ENCODE data around the gene RHBDF1. TPM values are rescaled to one million over a fixed set of nuclear protein-coding genes. Genes with fewer than 3 reads are reported as not detected.
A peak's percentile ranks its signal among the peaks of the same experiment; 100 is the strongest.

The RHBDF1 gene
- total RNA-seq, 2 donors from 2014 or later: 35.5 to 36.7 TPM

- intact Hi-C loops (cut with DNase I, micrococcal nuclease): no loop called here
- peak; percentile 83 for ATAC-seq
- peak; percentile 86 to 90 for DNase-seq
These were observed 5.5 kb upstream of the RHBDF1 start, which contains the start of gene MPG for GRCh38 chr16:77807-78443. Gene MPG (plus strand): TSS chr16:78225. CDS start chr16:78310, 85 bp downstream.

DNA sequence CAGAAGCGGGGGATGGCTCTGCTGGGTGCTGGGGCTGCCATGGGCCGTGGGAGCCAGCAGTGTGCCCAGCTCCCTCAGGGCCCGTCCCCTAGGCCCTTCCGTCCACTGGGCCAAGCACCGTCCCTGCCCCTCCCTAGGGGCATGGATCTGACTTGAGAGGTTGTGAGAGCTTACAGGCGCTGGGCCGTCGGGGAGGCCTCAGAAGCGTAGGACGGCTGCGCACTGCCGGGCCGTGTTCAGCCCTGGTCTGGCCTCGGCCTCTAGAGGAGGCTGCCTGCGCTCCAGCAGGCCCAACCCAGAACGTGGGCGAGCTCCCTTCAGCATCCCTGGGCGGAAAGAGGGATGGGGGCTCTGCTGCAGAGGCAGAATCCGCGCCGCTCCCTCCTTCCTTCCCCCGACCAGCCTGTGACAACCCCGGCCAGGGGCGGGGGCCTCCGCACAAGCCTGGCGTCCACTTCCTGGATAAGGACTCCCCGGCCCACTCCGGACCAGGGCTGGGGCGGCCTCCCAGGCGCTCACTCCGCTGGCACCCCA is 4.9 kb upstream of the RHBDF1 start:
- intact Hi-C loops (cut with DNase I, micrococcal nuclease): no loop called here
- peak; percentile 59 to 66 for DNase-seq
- peak; percentile 49 for ATAC-seq

GRCh38 chr16:76535-77272 is 4.3 kb upstream of the RHBDF1 start:
- intact Hi-C loops (cut with DNase I, micrococcal nuclease): no loop called here
- peak; percentile 24 for ATAC-seq
- peak; percentile 67 to 80 for DNase-seq

GRCh38 chr16:75580-76501 is 3.4 kb upstream of the RHBDF1 start:
- intact Hi-C loops (cut with DNase I, micrococcal nuclease): no loop called here
- ATAC-seq (no peak), DNase-seq (peak; percentile 58 to 68)

DNA sequence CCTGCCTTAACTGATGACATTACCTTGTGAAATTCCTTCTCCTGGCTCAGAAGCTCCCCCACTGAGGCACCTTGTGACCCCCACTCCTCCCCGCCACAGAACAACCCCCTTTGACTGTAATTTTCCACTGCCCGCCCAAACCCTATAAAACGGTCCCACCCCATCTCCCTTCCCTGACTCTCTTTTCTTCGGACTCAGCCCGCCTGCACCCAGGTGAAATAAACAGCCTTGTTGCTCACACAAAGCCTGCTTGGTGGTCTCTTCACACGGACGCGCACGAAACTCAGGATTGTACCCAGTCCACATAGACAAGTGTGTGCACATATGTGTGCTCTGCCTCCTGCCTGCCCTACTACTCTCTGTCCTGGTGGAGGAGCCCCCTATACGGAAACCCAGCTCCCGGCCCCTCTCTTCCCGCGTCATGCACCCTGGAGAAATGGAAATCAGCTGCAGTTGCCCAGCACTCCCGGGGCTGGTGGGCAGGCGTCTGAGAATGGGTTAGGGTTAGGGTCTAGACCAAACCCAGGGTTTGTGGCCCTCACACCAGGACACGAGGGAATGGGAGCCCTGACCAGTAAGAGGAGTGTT is 2.4 kb upstream of the RHBDF1 start:
- ATAC-seq: no peak
- DNase-seq: no peak
- intact Hi-C loops (cut with DNase I, micrococcal nuclease): no loop called here

DNA sequence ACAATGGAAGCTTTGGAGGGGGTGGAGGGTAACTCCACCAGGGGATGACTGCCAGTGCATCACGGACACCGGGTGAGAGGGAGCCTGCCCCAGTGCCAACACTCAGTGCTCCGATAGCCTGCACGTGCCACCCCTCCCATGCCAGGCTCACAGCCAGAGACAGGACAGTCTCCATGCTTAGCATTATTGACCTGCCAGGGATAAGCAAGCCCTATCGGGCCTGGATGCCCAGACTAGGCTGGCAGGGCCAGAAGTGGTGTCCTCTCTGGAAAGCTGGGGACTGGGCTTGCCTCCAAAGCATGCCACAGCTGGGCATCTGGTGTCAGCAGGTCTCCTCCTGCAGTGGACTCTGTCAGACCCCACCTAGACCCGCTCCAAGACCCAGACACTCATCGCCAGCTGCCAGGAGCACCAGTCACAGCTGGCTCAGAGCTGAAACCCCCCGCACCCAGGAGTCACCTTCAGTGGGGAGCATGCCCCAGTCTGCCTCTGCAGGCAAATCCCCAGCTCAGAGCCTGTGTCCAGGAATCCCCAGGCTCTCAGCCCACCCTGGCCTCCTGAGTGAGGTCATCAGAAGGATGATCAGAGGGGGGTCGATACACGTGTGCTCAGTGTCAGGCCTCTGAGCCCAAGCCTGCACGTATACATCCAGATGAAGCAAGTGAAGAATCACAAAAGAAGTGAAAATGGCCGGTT is 1.8 kb upstream of the RHBDF1 start:
- DNase-seq (no peak), ATAC-seq (no peak)
- intact Hi-C loops (cut with DNase I, micrococcal nuclease): no loop called here

- ATAC-seq (peak; percentile 60), DNase-seq (peak; percentile 76 to 90)
- intact Hi-C loops (cut with DNase I, micrococcal nuclease): no loop called here
These were observed 660 bp downstream of the RHBDF1 start for GRCh38 chr16:71540-72401.

DNA sequence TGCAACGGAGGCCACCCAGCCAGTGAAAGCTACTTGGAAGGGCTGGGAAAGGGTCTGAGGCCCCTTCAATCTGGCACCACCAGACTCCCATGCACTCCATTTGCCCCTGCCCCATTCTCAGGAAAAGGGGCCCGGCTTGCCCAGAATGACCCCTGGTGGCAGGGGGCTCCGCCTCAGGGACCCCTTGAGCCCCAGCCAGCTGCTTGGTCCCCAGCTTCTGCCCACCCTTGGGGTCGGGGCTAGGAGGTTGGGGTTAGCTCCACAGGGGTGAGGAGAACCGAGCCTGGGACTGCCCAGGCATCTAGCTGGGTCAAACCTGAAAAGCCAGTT is 1.3 kb downstream of the RHBDF1 start:
- intact Hi-C loops (cut with DNase I, micrococcal nuclease): no loop called here
- DNase-seq (no peak), ATAC-seq (no peak)

DNA sequence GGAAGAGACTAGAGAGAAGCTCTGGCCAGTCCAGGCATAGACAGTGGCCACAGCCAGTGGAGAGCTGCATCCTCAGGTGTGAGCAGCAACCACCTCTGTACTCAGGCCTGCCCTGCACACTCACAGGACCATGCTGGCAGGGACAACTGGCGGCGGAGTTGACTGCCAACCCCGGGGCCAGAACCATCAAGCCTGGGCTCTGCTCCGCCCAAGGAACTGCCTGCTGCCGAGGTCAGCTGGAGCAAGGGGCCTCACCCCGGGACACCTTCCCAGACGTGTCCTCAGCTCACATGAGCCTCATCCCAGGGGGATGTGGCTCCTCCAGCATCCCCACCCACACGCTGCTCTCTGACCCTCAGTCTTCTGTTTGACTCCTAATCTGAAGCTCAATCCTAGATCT is 3.2 kb downstream of the RHBDF1 start:
- DNase-seq (no peak), ATAC-seq (no peak)
- intact Hi-C loops (cut with DNase I, micrococcal nuclease): no loop called here

DNA sequence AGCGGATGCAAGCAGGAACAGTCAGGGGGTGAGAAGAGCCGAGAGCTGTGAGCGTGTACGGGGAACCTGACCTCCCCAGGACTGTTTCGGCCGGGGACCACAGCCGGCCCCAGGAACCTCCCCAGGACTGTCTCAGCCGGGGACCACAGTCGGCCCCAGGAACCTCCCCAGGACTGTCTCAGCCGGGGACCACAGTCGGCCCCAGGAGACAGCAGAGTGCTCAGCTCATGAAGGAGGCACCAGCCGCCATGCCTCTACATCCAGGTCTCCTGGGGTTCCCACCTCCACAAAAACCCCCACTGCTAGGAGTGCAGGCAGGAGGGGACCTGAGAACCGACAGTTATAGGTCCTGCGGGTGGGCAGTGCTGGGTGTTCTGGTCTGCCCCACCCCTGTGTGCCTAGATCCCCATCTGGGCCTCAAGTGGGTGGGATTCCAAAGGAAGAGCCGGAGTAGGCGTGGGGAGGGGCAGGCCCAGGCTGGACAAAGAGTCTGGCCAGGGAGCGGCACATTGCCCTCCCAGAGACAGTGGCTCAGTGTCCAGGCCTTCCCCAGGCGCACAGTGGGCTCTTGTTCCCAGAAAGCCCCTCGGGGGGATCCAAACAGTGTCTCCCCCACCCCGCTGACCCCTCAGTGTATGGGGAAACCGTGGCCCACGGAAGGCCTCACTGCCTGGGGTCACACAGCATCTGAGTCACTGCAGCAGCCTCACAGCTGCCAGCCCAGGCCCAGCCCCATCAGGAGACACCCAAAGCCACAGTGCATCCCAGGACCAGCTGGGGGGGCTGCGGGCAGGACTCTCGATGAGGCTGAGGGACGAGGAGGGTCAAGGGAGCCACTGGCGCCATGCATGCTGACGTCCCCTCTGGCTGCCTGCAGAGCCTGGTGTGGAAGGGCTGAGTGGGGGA is 4.3 kb downstream of the RHBDF1 start:
- intact Hi-C loops (cut with DNase I, micrococcal nuclease): no loop called here
- no peak for ATAC-seq
- no peak for DNase-seq

DNA sequence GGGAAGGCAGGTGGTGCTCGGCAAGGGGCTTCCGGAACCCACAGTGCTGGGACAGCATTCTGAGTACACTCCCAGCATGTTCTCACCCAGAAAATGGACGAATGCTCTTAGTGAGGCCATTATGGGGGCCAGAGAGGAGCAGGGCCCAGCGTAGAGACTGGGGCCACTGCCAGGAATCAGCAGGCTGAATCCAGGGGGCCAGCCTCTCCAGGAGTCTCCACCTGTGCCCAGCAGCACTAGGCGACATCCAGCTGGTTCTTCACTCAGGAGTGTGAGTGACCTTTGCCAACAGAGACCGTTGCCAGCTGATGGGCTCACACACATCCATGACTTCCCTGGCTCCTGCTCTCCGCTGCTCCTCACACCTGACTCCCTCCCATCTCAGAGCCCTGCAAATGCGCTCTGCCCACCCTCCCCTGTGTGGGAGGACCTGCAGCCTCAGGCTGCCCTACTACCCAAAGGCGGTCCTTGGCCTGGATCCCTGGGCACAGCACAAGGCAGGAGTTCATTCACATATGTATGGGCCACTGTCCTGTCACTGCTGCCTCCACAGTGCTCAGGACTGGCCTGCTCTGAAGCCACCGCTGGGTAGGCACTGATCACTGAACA is 5.1 kb downstream of the RHBDF1 start:
- ATAC-seq (no peak), DNase-seq (no peak)
- intact Hi-C loops (cut with DNase I, micrococcal nuclease): no loop called here

DNA sequence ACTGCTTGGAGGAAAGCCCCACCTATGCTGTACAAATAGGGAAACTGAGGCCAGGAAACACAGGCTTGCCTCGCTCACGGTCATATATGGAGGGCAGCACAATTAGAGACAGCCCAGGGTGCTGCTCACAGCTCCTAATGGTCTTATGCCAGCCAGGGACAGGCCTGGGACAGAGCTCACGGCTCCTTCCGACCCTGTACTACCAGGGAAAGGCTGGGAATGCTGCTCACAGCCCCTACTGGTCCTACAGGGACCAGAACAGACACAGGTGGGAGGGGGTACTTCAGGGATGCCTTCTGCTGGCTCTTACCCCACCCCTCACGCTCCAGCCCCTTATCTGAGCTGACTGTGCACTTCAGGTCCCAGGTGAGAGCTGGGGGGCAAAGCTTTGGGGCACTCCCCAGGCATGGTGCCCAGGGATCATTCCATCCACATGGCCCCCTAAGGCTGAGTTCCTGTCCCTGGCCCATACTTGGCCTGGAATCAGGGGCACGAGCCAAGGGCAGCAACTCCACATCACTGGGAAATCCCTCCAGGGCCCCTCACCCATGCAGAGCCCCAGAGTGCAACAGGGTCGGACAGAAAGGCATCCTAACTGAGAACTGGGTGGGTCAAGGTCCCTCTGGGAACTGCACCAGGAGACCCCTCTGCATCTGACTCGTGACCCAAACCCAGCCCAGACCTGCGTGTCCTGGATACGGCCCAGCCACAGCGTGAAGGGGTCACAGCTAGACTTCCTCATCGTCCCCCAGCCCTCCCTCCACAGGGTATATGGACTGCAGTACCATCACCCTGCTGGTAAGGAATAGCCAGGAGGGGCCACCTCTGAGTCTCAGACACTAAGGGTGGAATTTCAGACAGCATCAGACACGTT is 5.9 kb downstream of the RHBDF1 start:
- intact Hi-C loops (cut with DNase I, micrococcal nuclease): no loop called here
- DNase-seq (no peak), ATAC-seq (no peak)

GRCh38 chr16:65745-66144 is 6.7 kb downstream of the RHBDF1 start:
- peak; percentile 89 for ATAC-seq
- peak; percentile 68 to 90 for DNase-seq
- intact Hi-C loops (cut with DNase I, micrococcal nuclease): loop anchor here in 1 of 2 donors (2.0 kb wide), 1 partner anchor 31 kb away; no protein-coding TSS in a partner anchor

GRCh38 chr16:64914-65255 is 7.5 kb downstream of the RHBDF1 start:
- ATAC-seq (no peak), DNase-seq (no peak)
- intact Hi-C loops (cut with DNase I, micrococcal nuclease): loop anchor here in 1 of 2 donors (2.0 kb wide), 1 partner anchor 32 kb away; no protein-coding TSS in a partner anchor
